OCI-M2 (cell line): ENCODE measurements around the gene LRP1-AS.

Experiments
- DNase-seq: peaks from one replicate; lab custom pipeline; 2025; ENCODE audit not compliant: unreplicated experiment; lab: John Stamatoyannopoulos, UW

Gene LRP1-AS

DNA sequence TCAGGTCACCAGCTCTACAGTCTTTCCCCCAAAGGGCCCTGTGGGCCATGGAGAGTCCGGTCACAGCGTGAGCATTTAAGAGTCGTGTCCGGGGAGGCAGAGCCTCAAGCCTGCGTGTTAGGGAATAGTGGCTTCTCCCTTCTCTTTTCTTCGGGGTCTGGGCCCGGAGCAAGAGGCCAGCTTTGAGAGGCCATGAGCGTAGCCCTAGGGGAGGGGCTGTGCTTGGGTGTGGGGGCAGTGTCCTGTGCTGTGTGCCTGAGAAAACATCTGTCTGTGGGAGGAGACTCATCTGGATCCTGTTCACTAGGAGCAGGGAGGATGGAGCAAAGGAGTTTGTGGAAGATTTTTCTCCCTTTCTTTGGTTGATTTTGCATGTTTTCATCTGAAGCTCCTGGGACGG is 5.3 kb downstream of the LRP1-AS start:
- DNase-seq = no peak

DNA sequence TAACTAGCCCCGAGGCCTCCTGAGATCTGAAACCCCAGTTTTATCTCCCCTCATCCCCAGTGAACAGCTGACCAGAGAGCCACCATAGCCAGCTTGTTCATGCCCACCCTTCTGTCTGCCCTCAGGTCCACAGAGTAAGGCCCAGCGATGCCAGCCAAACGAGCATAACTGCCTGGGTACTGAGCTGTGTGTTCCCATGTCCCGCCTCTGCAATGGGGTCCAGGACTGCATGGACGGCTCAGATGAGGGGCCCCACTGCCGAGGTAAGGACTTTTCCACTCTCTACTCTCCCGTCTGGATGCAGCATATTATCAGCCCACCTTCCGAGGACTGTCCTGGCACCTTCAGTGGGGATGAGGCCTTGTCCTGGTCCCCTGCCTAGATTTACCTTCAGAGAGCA is 6.2 kb downstream of the LRP1-AS start:
- no peak for DNase-seq

DNA sequence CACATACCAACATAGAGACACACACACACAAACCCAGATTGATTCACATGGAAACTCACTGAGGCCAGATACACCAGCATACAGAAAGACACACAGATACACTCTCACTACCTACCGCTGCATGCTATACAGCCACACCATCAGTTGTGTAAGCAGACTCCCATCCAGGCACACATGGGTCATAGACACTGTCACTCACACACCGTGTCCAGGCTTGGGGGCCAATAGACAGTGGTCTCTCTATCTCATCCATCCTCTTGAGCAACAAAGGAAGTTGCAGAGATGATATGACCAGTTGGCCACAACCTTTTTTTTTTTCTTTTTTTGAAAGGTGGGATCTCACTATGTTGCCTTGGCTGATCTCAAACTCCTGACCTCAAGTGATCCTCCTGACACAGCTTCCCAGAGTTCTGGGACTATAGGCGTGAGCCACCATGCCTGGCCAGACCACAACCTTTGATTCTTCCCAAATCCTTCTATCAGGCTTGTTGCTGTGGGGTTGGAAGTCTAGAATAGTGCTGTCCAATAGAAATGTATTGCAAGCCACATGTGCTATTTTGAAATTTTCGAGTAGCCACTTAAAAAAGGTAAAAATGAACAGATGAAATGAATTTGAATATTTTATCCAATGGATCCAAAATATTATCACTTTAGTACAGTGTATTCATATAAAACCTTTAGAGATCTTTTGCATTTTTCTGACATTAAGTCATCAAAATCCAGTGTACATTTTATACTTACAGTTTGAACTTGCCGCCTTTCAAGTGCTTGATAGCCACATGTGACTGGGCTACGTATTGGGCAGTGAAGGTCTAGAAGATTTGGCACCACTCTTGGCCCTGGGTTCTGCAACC is 7.4 kb downstream of the LRP1-AS start:
- no peak for DNase-seq

GRCh38 chr12:57138526-57139272 is 8.7 kb downstream of the LRP1-AS start:
- no peak for DNase-seq

- no peak for DNase-seq
Measured at GRCh38 chr12:57135527-57136326, 11.7 kb downstream of the LRP1-AS start.

DNA sequence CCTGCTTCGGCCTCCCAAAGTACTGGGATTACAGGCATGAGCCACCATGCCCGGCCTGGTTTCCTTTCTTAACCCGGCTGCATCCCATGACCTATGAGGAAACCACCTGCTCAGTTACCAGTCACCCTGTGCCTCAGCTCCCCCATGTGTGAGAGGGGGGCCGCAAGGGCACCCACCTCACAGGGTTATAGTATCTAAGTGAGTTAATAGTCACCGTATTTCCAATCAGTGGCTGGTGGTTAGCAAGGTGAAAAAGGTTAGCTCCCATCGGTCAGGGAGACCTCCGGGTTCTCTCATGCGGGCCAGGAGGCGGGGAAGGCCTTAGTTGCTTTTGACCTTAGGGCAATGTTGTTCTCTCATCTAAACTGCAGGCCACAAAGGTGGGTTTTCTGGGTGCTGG is 12.5 kb downstream of the LRP1-AS start:
- DNase-seq = no peak

DNA sequence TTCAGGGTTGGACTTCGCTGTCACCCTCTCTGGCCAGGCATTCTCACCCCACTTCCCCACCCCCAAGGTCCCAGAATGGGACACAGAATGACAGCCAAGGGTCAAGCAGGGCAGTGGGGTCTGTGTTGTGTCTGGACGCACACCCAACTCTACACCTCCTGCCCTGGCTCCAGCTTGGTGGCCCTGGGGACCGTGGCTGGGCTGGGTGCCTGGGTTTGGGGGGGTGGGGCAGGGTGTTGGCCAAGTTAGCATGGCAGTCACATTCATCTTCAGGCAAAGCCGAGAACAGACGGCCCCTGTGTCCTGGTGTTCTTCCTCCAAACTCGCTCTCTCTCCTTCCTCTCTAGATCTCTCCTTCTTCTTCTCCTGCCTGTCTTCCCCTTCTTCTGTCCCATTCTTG is 13.5 kb downstream of the LRP1-AS start:
- no peak for DNase-seq

GRCh38 chr12:57133013-57133569 is 14.3 kb downstream of the LRP1-AS start:
- no peak for DNase-seq

GRCh38 chr12:57131896-57132744 is 15.3 kb downstream of the LRP1-AS start:
- DNase-seq = no peak

DNA sequence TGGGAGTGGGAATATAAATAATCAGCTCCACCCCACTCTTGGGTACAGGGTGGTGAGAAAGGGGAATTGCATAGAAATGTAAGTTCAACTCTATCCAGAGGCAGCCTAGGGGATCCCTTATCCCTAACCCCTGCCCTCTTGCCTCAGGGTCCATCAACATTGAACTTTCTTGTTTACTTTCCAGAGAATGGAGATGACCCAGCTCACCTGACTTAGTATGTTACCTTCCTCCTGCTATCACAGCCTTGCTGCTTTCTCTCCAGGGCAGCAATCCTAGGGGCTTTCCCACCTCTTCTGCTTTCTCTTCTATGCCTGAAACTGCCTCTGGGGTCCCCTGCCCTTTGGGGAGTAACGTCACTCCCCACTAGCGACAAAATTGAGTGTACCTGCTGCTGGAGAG is 16.5 kb downstream of the LRP1-AS start:
- DNase-seq = no peak

DNA sequence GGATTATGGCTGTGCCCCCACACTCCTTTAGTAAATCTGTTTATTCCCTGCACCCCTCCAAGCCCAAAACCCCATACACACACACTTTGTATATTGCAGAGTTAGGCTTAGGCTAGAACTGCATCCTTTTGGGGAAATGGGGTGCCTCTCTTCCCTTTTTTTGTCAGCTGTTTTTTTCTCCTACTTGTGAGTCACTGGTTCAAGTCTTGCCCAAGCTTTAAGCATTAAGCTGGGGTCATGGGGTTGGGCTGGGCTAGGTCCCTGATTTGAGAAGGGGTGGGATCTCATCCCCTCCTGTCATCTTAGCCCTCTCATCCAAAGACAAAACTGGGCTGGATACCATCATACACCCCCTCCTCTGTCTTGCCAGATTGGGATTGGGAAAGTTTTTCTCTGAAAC is 17.5 kb downstream of the LRP1-AS start:
- DNase-seq = no peak

DNA sequence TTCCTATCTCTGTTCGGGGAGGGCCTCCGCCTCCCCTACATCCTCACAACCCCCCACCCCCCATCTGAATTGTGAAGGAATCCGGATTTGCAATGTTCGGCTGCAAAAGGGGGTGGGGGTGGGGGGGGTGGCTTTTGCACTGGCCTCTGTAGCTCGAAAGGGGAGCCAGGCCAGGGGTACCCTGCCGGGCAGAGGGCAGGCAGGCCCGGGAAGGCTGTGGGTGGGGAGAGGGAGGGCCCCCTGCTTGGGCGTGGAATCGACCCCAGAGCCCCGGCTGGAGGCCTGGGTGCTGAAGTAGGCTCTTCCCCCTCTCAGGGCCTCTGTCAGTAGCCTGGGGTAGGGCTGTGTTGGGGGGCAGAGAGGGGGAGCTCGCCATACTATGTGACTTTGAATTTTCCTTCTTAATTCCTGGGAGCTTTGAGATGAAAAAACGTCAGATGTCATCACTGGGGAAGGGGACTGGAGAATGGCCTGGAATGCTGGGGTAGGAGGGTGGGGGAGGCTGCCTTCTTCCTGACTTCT is 18.0 kb downstream of the LRP1-AS start:
- DNase-seq = no peak

DNA sequence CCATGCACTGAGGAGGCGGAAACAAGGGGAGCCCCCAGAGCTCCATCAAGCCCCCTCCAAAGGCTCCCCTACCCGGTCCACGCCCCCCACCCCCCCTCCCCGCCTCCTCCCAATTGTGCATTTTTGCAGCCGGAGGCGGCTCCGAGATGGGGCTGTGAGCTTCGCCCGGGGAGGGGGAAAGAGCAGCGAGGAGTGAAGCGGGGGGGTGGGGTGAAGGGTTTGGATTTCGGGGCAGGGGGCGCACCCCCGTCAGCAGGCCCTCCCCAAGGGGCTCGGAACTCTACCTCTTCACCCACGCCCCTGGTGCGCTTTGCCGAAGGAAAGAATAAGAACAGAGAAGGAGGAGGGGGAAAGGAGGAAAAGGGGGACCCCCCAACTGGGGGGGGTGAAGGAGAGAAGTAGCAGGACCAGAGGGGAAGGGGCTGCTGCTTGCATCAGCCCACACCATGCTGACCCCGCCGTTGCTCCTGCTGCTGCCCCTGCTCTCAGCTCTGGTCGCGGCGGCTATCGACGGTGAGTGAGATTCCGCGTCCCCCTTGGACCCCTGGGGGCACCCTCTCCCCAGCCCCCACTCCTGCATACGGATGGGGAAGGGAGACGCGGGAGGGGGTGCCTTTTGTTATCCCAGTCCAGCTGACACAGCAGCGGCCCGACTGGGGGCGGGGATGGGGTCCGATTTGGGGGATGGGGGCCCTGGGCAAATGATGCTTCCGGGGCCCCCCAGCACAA is 18.7 kb downstream of the LRP1-AS start:
- DNase-seq = no peak

- peak; percentile 8 for DNase-seq
Measured at GRCh38 chr12:57127726-57128518, 19.5 kb downstream of the LRP1-AS start, which contains the start of gene LRP1. TSS of gene LRP1 (plus strand) at chr12:57128483. CDS start at chr12:57128965, 482 bp downstream.

- no peak for DNase-seq
Measured at GRCh38 chr12:57127101-57127725, 20.2 kb downstream of the LRP1-AS start.

DNA sequence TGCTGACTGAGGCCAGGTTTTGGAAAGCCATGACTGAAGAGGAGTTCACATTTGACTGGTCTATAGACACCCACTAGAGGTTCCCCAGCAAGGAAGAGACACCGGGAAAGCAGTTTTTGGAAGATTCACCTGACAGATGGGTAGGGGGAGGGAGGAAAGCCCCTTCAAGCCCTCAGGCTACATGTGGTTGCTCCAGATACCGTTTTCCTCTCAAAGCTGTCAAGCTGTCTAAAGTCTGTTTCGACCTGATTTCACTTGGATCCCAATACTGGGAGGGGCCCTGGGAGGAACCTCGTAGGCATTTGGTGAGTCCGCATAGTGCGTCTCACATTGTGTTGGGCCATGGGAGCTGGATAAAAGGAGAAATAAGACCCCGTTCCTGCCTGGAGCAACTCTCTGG is 20.9 kb downstream of the LRP1-AS start:
- DNase-seq = no peak

- no peak for DNase-seq
Measured at GRCh38 chr12:57126061-57126460, 21.4 kb downstream of the LRP1-AS start.

DNA sequence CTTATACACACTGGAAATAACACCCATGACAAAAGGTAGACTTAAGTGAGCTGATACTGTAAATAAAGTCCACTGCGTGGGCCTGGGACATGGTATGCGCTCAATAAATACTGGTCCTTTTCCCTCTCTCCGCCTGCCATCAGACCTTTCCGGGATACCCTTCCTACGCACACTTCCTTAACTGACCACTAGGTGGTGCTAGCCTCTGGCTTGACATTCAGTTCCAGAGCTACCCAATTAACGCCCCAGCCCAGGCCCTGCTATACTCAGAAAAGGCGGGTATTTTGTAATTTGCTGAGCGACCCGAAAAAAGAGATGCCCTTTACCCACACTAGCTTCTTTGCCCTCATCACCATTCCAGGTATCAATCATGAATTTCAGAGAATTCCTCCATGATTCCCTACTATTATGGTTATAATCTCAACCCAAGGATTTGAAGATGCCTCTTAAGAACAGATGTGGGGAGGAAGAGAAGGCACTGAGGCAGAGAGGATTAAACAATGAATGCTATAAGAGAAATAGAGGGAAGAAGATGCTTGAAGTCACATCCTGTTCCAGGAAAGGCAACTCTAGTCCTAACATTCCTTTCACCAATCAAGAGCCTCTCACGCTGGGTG is 23.1 kb downstream of the LRP1-AS start:
- peak; percentile 42 for DNase-seq
